Measurements from ENCODE around the gene IGFL4.

Gene IGFL4

GRCh38 chr19:46018729-46019251, 22.0 kb downstream of the IGFL4 start:
- DNase-seq = no peak

GRCh38 chr19:46017874-46018675, 22.7 kb downstream of the IGFL4 start:
- DNase-seq = no peak

GRCh38 chr19:46017095-46017429, 23.7 kb downstream of the IGFL4 start:
- no peak for DNase-seq

- DNase-seq = peak; percentile 83
Measured at GRCh38 chr19:46016426-46017094, 24.2 kb downstream of the IGFL4 start.

GRCh38 chr19:46015687-46016425, 24.9 kb downstream of the IGFL4 start:
- DNase-seq = peak; percentile 45

- peak; percentile 64 for DNase-seq
Measured at GRCh38 chr19:46014941-46015686, 25.7 kb downstream of the IGFL4 start.

- no peak for DNase-seq
Measured at GRCh38 chr19:46014534-46014933, 26.3 kb downstream of the IGFL4 start.

GRCh38 chr19:46009530-46010510, 31.0 kb downstream of the IGFL4 start:
- peak; percentile 69 for DNase-seq

- DNase-seq = no peak
Measured at GRCh38 chr19:46006411-46006810, 34.4 kb downstream of the IGFL4 start.

- DNase-seq = no peak
Measured at GRCh38 chr19:46002678-46003275, 38.0 kb downstream of the IGFL4 start.

GRCh38 chr19:46000491-46001246, 40.1 kb downstream of the IGFL4 start:
- peak; percentile 74 for DNase-seq

- no peak for DNase-seq
Measured at GRCh38 chr19:45999653-46000121, 41.1 kb downstream of the IGFL4 start.

- no peak for DNase-seq
Measured at GRCh38 chr19:45998834-45999233, 42.0 kb downstream of the IGFL4 start.

GRCh38 chr19:45996933-45997332, 43.9 kb downstream of the IGFL4 start:
- DNase-seq = no peak

- no peak for DNase-seq
Measured at GRCh38 chr19:45995715-45996385, 45.0 kb downstream of the IGFL4 start.

- DNase-seq = peak; percentile 92
Measured at GRCh38 chr19:45994998-45995714, 45.6 kb downstream of the IGFL4 start, which contains the start of gene CCDC61. CCDC61 (plus strand) TSS chr19:45995467; CDS start chr19:46003019, 7,552 bp downstream.

GRCh38 chr19:45994456-45994997, 46.3 kb downstream of the IGFL4 start:
- no peak for DNase-seq

- DNase-seq = no peak
Measured at GRCh38 chr19:45990113-45990728, 50.6 kb downstream of the IGFL4 start.

All from activated CD8-positive, alpha-beta memory T cell treated with anti-CD3 and anti-CD28 coated beads, Interleukin-2, amount 50 U/mL, for 4 hours (primary cell).